Stomach (tissue), 9 donors: ENCODE results near the gene RABGAP1L. TPM values are rescaled to one million over a fixed set of nuclear protein-coding genes. Genes with fewer than 3 reads are reported as not detected.
"Not testable (repeated sequence)": the region's sequence is repeated elsewhere in the genome, so short reads cannot be mapped to it uniquely, and the experiment has no call there.

ENCODE experiments used
- DNase-seq, 2 donors: peaks; one replicate each; pipeline versions ENCODE4 v3.0.0 to v3.0.0-alpha.2; 2013 to 2019
- H3K27ac ChIP-seq, 5 donors: fragments of 200-600 bp in 4 of 5; sonication (generic) in 4 of 5; one replicate each; pipeline ENCODE4 v1.5.1; 2013 to 2019; ENCODE audit warnings: mild to moderate bottlenecking in 1 of 5, moderate library complexity in 1 of 5
- H3K27me3 ChIP-seq, 3 donors: fragments of 200-600 bp; sonication (generic); one replicate each; pipeline ENCODE4 v1.5.1; 2017 to 2019; ENCODE audit warnings: mixed run types in 1 of 3
- H3K36me3 ChIP-seq, 4 donors: fragments of 200-600 bp; sonication (generic); 1 replicate in 3 of 4; 2 replicates in 1 of 4; pipeline ENCODE4 v1.5.1; 2016 to 2019
- H3K4me1 ChIP-seq, 4 donors: fragments of 200-600 bp; sonication (generic); one replicate each; pipeline ENCODE4 v1.5.1; 2016 to 2019
- H3K4me3 ChIP-seq, 4 donors: fragments of 200-600 bp; sonication (generic) in 3 of 4; one replicate each; pipeline ENCODE4 v1.5.1; 2016 to 2019; ENCODE audit warnings: mild to moderate bottlenecking in 1 of 4
- H3K9me3 ChIP-seq, 4 donors: fragments of 200-600 bp; sonication (generic); one replicate each; pipeline ENCODE4 v1.5.1; 2016 to 2019
- CTCF ChIP-seq, 7 experiments: fragments of 450-650 bp in 4 of 7; fragments of 200-600 bp in 3 of 7; sonication (generic) in 3 of 7; IDR thresholded peaks; one replicate each; pipeline ENCODE4 v1.5.1; 2016 to 2019; ENCODE audit warnings: antibody characterized with exemption in 7 of 7, control low read depth in 2 of 7, mild to moderate bottlenecking in 1 of 7
- EP300 ChIP-seq: sonication (generic); formaldehyde crosslinking; IDR thresholded peaks from one replicate; pipeline ENCODE4 v1.6.1; 2017; ENCODE audit warnings: antibody characterized with exemption
- POLR2A ChIP-seq, 4 donors: fragments of 450-650 bp; IDR thresholded peaks; one replicate each; pipeline ENCODE4 v1.6.1; 2016; ENCODE audit warnings: antibody characterized with exemption in 4 of 4, control low read depth in 2 of 4, mild to moderate bottlenecking in 1 of 4, moderate library complexity in 1 of 4
- POLR2AphosphoS5 ChIP-seq, 3 donors: sonication (generic); formaldehyde crosslinking; IDR thresholded peaks; one replicate each; pipeline ENCODE4 v1.6.1; 2016; ENCODE audit warnings: antibody characterized with exemption in 3 of 3
- WGBS, 5 donors: extraction: QIAGEN DNeasy Blood & Tissue Kit in 3 of 5; methylation state at CpG; one replicate each; pipeline versions ENCODE4 v1.1.5 to v1.1.7; 2013 to 2018; 5-methylcytosine and 5-hydroxymethylcytosine counted together
- intact Hi-C: fragments of 100-400 bp; cut with DNase I; formaldehyde crosslinking; loops from one replicate; pipeline ENCODE4 v1.15.1; 2023; ENCODE audit warnings: low total_unique reads
- polyA plus RNA-seq, 3 donors: library from polyadenylated mRNA; stranded (reverse); fragments of 200-250 nt; gene quantifications; one replicate each; pipeline ENCODE4 v1.2.3, GENCODE V29; 2013
- total RNA-seq, 5 donors: library from RNA; depleted of rRNA; stranded (reverse); fragments of >200 nt; gene quantifications; one replicate each; pipeline versions ENCODE4 v1.1.0 to v1.2.3, GENCODE V29; 2014 to 2016
- donor health status: healthy with polysubstance abuse.
- donor health status: Bipolar disorder and iron deficiency.
- donor health status: healthy.

Gene RABGAP1L
- total and polyA plus RNA-seq, 8 donors: 14.2 to 238 (median 57.9) TPM

GRCh38 chr1:174812656-174813055 is 653.3 kb downstream of the RABGAP1L start:
- Histone ChIP-seq H3K27me3 (no peaks in the 10 kb centered on the region), H3K36me3 (no peaks in the 10 kb centered on the region), H3K4me1 (peaks cover 0 to 3% (median 0%) of the 10 kb centered on the region in 4 donors), H3K27ac (no peak overlapping the region), H3K4me3 (no peak overlapping the region), H3K9me3 (no peaks in the 10 kb centered on the region)
- DNase-seq: no peak
- intact Hi-C loops: no loop called here
- no peak for TF ChIP-seq EP300
- TF ChIP-seq POLR2A (IDR thresholded peaks at IDR 0.05): no peak
- no peak for TF ChIP-seq CTCF (IDR thresholded peaks at IDR 0.05)
- TF ChIP-seq POLR2AphosphoS5 (IDR thresholded peaks at IDR 0.05): no peak

- Histone ChIP-seq H3K27me3 (no peaks in the 10 kb centered on the region), H3K9me3 (no peaks in the 10 kb centered on the region), H3K36me3 (no peaks in the 10 kb centered on the region), H3K27ac (no peak overlapping the region), H3K4me1 (peaks cover 0 to 3% (median 0%) of the 10 kb centered on the region in 4 donors), H3K4me3 (no peak overlapping the region)
- DNase-seq: no peak
- WGBS, 5 donors: 80 to 93% (median 89%) methylated on average over 3 of the region's 3 CpGs
- TF ChIP-seq CTCF (IDR thresholded peaks at IDR 0.05): no peak
- no peak for TF ChIP-seq POLR2A (IDR thresholded peaks at IDR 0.05)
- TF ChIP-seq EP300: no peak
- no peak for TF ChIP-seq POLR2AphosphoS5 (IDR thresholded peaks at IDR 0.05)
- intact Hi-C loops: no loop called here
These were observed 655.7 kb downstream of the RABGAP1L start for GRCh38 chr1:174815036-174815435.

- Histone ChIP-seq H3K27me3 (no peaks in the 10 kb centered on the region), H3K4me1 (peaks cover 0 to 3% (median 0%) of the 10 kb centered on the region in 4 donors), H3K4me3 (no peak overlapping the region), H3K36me3 (no peaks in the 10 kb centered on the region), H3K27ac (no peak overlapping the region), H3K9me3 (no peaks in the 10 kb centered on the region)
- TF ChIP-seq EP300 (no peak), POLR2AphosphoS5 (IDR thresholded peaks at IDR 0.05) (no peak), POLR2A (IDR thresholded peaks at IDR 0.05) (no peak)
- no peak for DNase-seq
- intact Hi-C loops: no loop called here
These were observed 656.2 kb downstream of the RABGAP1L start for GRCh38 chr1:174815474-174815908.

- WGBS, 5 donors: 97 to 99% (median 97%) methylated on average over 8 of the region's 8 CpGs
- intact Hi-C loops, H3K4me3 ChIP-seq, H3K27ac ChIP-seq, H3K4me1 ChIP-seq, H3K27me3 ChIP-seq, DNase-seq, H3K9me3 ChIP-seq, H3K36me3 ChIP-seq: not testable (repeated sequence)
These were observed 657.3 kb downstream of the RABGAP1L start for GRCh38 chr1:174816621-174817020.

GRCh38 chr1:174818014-174818616 is 658.8 kb downstream of the RABGAP1L start:
- intact Hi-C loops: no loop called here
- Histone ChIP-seq H3K4me1 (no peaks in the 10 kb centered on the region), H3K9me3 (no peaks in the 10 kb centered on the region), H3K27me3 (no peaks in the 10 kb centered on the region), H3K36me3 (no peaks in the 10 kb centered on the region), H3K4me3 (no peak overlapping the region), H3K27ac (no peak overlapping the region)
- DNase-seq: no peak
- 67 to 80% (median 76%) methylated on average over 4 of the region's 4 CpGs for WGBS, 5 donors
- TF ChIP-seq CTCF (IDR thresholded peaks at IDR 0.05): no peak
- no peak for TF ChIP-seq POLR2AphosphoS5 (IDR thresholded peaks at IDR 0.05)
- TF ChIP-seq EP300: no peak
- no peak for TF ChIP-seq POLR2A (IDR thresholded peaks at IDR 0.05)
